B cell (primary cell): ENCODE results near the gene PPP2R5C. TPM values are rescaled to one million over a fixed set of nuclear protein-coding genes. Genes with fewer than 3 reads are reported as not detected.
A peak's percentile ranks its signal among the peaks of the same experiment; 100 is the strongest.

Source experiments
- ATAC-seq: fragments of 200-7000 bp; cut with Tn5 transposase; one replicate; pipeline ENCODE4 v1.10.0; 2021; ENCODE audit warnings: low read depth, mild to moderate bottlenecking, moderate number of reproducible peaks, moderate library complexity
- CTCF ChIA-PET: fragments of 350-600 bp; sonication (Branson Sonifier 250); formaldehyde crosslinking; loops from one replicate; lab custom pipeline; 2021; ENCODE audit warnings: antibody characterized with exemption, inconsistent platforms; lab: Charles Lee
- POLR2A ChIA-PET: fragments of 350-600 bp; sonication (Branson Sonifier 250); formaldehyde crosslinking; loops from one replicate; lab custom pipeline; 2021; ENCODE audit warnings: antibody characterized with exemption; lab: Charles Lee
- DNase-seq: peaks from one replicate; pipeline ENCODE4 v3.0.0; 2013
- H2AFZ ChIP-seq: 2 replicates; pipeline ENCODE4 v1.6.1; 2012; ENCODE audit warnings: mild to moderate bottlenecking, low read depth, low read length; ENCODE audit not compliant: insufficient read depth, poor library complexity, severe bottlenecking
- H3K27ac ChIP-seq, 2 donors: 1 replicate in 1 of 2; 2 replicates in 1 of 2; pipeline ENCODE4 v1.5.1; 2012 to 2013; ENCODE audit warnings: low read length in 2 of 2, mild to moderate bottlenecking in 2 of 2, moderate library complexity in 1 of 2
- H3K27me3 ChIP-seq, 4 experiments: fragments of 200-600 bp in 1 of 4; sonication (generic) in 1 of 4; replicated peaks in 1 of 4; 1 replicate in 2 of 4; 2 replicates in 2 of 4; pipeline versions ENCODE4 v1.6.1 to v1.7.0; 2013 to 2016; ENCODE audit warnings: low read length in 3 of 4, mild to moderate bottlenecking in 2 of 4, mixed read lengths in 1 of 4, moderate library complexity in 1 of 4; ENCODE audit not compliant: insufficient read depth in 4 of 4, control insufficient read depth in 3 of 4; ENCODE audit errors: control extremely low read depth in 1 of 4
- H3K36me3 ChIP-seq, 2 experiments: replicated peaks in 1 of 2; 1 replicate in 1 of 2; 2 replicates in 1 of 2; pipeline versions ENCODE4 v1.6.1 to v1.7.1; 2013; ENCODE audit warnings: low read length in 1 of 2; ENCODE audit not compliant: insufficient read depth in 2 of 2, control insufficient read depth in 1 of 2; ENCODE audit errors: control extremely low read depth in 1 of 2, extremely low read depth in 1 of 2
- H3K4me1 ChIP-seq, 2 donors: fragments of 200-600 bp in 1 of 2; sonication (generic) in 1 of 2; 1 replicate in 1 of 2; 2 replicates in 1 of 2; pipeline versions ENCODE4 v1.5.1 to v1.6.1; 2013 to 2017; ENCODE audit warnings: low read length in 2 of 2; ENCODE audit not compliant: control insufficient read depth in 2 of 2, insufficient read depth in 2 of 2
- H3K4me2 ChIP-seq: replicated peaks from 2 replicates; pipeline ENCODE3; 2012; ENCODE audit warnings: mild to moderate bottlenecking, low read depth, low read length; ENCODE audit not compliant: poor library complexity, severe bottlenecking
- H3K4me3 ChIP-seq, 5 experiments: fragments of 200-600 bp in 1 of 5; sonication (generic) in 1 of 5; 1 replicate in 3 of 5; 2 replicates in 2 of 5; pipeline versions ENCODE4 v1.5.1 to v1.7.0; 2011 to 2016; ENCODE audit warnings: low read length in 4 of 5, mild to moderate bottlenecking in 4 of 5, low read depth in 2 of 5, control low read depth in 1 of 5, moderate library complexity in 1 of 5; ENCODE audit not compliant: insufficient read depth in 1 of 5; ENCODE audit errors: control extremely low read depth in 1 of 5, extremely low read depth in 1 of 5
- H3K79me2 ChIP-seq: fragments of 200-600 bp; sonication (generic); one replicate; pipeline ENCODE4 v1.6.0; 2016; ENCODE audit warnings: low read length; ENCODE audit not compliant: control insufficient read depth, insufficient read depth
- H3K9ac ChIP-seq: fragments of 200-600 bp; sonication (generic); 2 replicates; pipeline ENCODE4 v1.6.1; 2017; ENCODE audit warnings: mild to moderate bottlenecking, low read length, moderate library complexity
- H3K9me3 ChIP-seq, 3 donors: one replicate each; pipeline versions ENCODE4 v1.6.1 to v1.7.1; 2013; ENCODE audit warnings: low read length in 2 of 3; ENCODE audit not compliant: control insufficient read depth in 2 of 3, insufficient read depth in 1 of 3; ENCODE audit errors: control extremely low read depth in 1 of 3
- H4K20me1 ChIP-seq: 2 replicates; pipeline ENCODE4 v1.6.0; 2012; ENCODE audit warnings: mild to moderate bottlenecking, low read length; ENCODE audit not compliant: insufficient read depth, control insufficient read depth, poor library complexity, severe bottlenecking
- H3K27ac Mint-ChIP-seq: one replicate; pipeline ENCODE4 v1.8.0; 2021; ENCODE audit warnings: mixed read lengths
- H3K27me3 Mint-ChIP-seq: one replicate; pipeline ENCODE4 v1.8.0; 2021; ENCODE audit warnings: mixed read lengths
- H3K4me1 Mint-ChIP-seq: one replicate; pipeline ENCODE4 v1.8.0; 2021; ENCODE audit warnings: mixed read lengths
- H3K4me3 Mint-ChIP-seq: one replicate; pipeline ENCODE4 v1.8.0; 2021; ENCODE audit warnings: mixed read lengths
- H3K9me3 Mint-ChIP-seq: one replicate; pipeline ENCODE4 v1.8.0; 2022; ENCODE audit warnings: mixed read lengths; ENCODE audit not compliant: insufficient read depth
- EZH2 ChIP-seq: IDR thresholded peaks from 2 replicates; pipeline ENCODE4 v1.6.1; 2012; ENCODE audit warnings: borderline replicate concordance, low read depth, mild to moderate bottlenecking, moderate library complexity, low read length; ENCODE audit not compliant: insufficient read depth, poor library complexity, severe bottlenecking
- WGBS: methylation state at CpG from one replicate; pipeline ENCODE4 v1.1.5; 2013; ENCODE audit warnings: missing lambda C conversion rate; ENCODE audit not compliant: insufficient coverage; 5-methylcytosine and 5-hydroxymethylcytosine counted together
- intact Hi-C: fragments of 100-400 bp; cut with micrococcal nuclease; formaldehyde crosslinking; loops from one replicate; pipeline ENCODE4 v1.10.0; 2022
- polyA plus RNA-seq: library from polyadenylated mRNA; depleted of rRNA; stranded (reverse); fragments of >200 nt; gene quantifications from 2 replicates; pipeline ENCODE4 v1.2.3, GENCODE V29; 2012
- total RNA-seq, 2 donors: library from RNA; stranded (reverse); fragments of 120-200 nt in 1 of 2; gene quantifications; 1 replicate in 1 of 2; 2 replicates in 1 of 2; pipeline versions ENCODE4 v1.2.3 to v1.2.4, GENCODE V29; 2013 to 2022
- TF ChIP-seq, protein P1 (sequence below): fragments of 200-600 bp; IDR thresholded peaks from one replicate; pipeline ENCODE4 v1.8.0; 2022; ENCODE audit warnings: antibody characterized with exemption, mild to moderate bottlenecking

Gene PPP2R5C
- total and polyA plus RNA-seq, 2 donors (not counting 1 experiment from before 2014, with no cell fraction given) = 91.7 to 330 TPM

DNA sequence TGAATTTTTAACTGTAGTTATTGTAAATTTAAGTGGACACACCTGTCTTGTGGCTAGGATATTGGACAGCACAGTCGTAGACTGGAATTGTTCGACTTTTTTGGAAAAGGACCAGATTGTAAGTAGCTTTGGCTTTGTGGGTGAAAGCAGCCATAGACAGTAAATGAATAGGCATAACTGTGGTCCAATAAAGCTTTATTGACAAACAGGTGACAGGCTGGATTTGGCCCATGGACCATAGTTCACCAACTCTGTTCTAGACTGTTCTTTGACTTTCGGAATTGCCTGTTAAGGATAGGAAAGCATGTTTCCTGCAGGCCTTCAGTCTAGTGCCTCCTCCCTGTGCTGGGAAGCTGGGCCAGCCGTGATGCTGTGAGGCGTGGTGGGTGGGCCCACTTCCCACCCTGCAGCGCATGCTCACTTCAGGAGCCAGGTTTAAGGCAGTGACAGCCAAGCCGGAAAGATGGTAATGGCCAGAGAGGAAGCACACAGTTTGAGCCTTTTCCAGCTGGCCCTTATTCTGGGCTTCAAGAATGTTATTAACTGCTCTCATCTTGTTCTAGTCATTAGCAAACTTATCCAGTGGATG is 51.8 kb downstream of the PPP2R5C start:
- intact Hi-C loops = no loop called here
- Histone ChIP-seq H3K4me2 (peak overlapping the region; percentile 31), H3K4me3 (no peak overlapping the region), H3K9me3 (no peaks in the 10 kb centered on the region), H2AFZ (no peak overlapping the region), H3K27me3 (no peaks in the 10 kb centered on the region), H3K79me2 (peaks cover 84% of the 10 kb centered on the region), H4K20me1 (peaks cover 15% of the 10 kb centered on the region), H3K4me1 (peaks cover 53% of the 10 kb centered on the region in 2 donors), H3K9ac (no peak overlapping the region), H3K27ac (peak overlapping the region in 1 of 2 donors; percentile 63), H3K36me3 (peaks cover 0 to 43% of the 10 kb centered on the region in 2 experiments)
- Mint-ChIP-seq H3K4me3 (peak overlapping the region; percentile 12), H3K27me3 (no peaks in the 10 kb centered on the region), H3K4me1 (peaks cover 65% of the 10 kb centered on the region), H3K27ac (peak overlapping the region; percentile 41), H3K9me3 (no peaks in the 10 kb centered on the region)
- 88% methylated on average over 6 of the region's 7 CpGs for WGBS
- ATAC-seq (no peak), DNase-seq (no peak)
- ChIA-PET POLR2A (interaction anchor here (8.5 kb wide), 1 partner anchor 12 kb away, joined by 90 read pairs; no protein-coding TSS in a partner anchor), CTCF (interaction anchor here (0.6 to 6.4 kb wide), 6 partner anchors 11 to 284 kb away, joined by 3 to 53 read pairs (median 4); no protein-coding TSS in a partner anchor)
- TF ChIP-seq, protein P1, sequence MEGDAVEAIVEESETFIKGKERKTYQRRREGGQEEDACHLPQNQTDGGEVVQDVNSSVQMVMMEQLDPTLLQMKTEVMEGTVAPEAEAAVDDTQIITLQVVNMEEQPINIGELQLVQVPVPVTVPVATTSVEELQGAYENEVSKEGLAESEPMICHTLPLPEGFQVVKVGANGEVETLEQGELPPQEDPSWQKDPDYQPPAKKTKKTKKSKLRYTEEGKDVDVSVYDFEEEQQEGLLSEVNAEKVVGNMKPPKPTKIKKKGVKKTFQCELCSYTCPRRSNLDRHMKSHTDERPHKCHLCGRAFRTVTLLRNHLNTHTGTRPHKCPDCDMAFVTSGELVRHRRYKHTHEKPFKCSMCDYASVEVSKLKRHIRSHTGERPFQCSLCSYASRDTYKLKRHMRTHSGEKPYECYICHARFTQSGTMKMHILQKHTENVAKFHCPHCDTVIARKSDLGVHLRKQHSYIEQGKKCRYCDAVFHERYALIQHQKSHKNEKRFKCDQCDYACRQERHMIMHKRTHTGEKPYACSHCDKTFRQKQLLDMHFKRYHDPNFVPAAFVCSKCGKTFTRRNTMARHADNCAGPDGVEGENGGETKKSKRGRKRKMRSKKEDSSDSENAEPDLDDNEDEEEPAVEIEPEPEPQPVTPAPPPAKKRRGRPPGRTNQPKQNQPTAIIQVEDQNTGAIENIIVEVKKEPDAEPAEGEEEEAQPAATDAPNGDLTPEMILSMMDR = no peak
- no peak for TF ChIP-seq EZH2

GRCh38 chr14:101813833-101814232 is 52.3 kb downstream of the PPP2R5C start:
- Mint-ChIP-seq H3K4me1 (peaks cover 69% of the 10 kb centered on the region), H3K4me3 (peak overlapping the region; percentile 44), H3K9me3 (no peaks in the 10 kb centered on the region), H3K27me3 (no peaks in the 10 kb centered on the region), H3K27ac (peak overlapping the region; percentile 51)
- ChIA-PET POLR2A (interaction anchor here (0.5 to 8.5 kb wide), 2 partner anchors 11 to 278 kb away, joined by 4 to 90 read pairs; no protein-coding TSS in a partner anchor), CTCF (interaction anchor here (0.6 to 6.4 kb wide), 6 partner anchors 10 to 283 kb away, joined by 3 to 53 read pairs (median 4); no protein-coding TSS in a partner anchor)
- Histone ChIP-seq H3K4me1 (peaks cover 58 to 59% of the 10 kb centered on the region in 2 donors), H4K20me1 (peaks cover 15% of the 10 kb centered on the region), H3K27ac (peak overlapping the region in 1 of 2 donors; percentile 63), H3K79me2 (peaks cover 84% of the 10 kb centered on the region), H2AFZ (no peak overlapping the region), H3K4me3 (no peak overlapping the region), H3K36me3 (peaks cover 0 to 43% of the 10 kb centered on the region in 2 experiments), H3K9me3 (no peaks in the 10 kb centered on the region), H3K9ac (no peak overlapping the region), H3K27me3 (no peaks in the 10 kb centered on the region), H3K4me2 (peak overlapping the region; percentile 31)
- TF ChIP-seq EZH2 = no peak
- TF ChIP-seq, protein P1 = no peak
- intact Hi-C loops = no loop called here
- no CpG with 5 or more reads among the region's 1 CpG for WGBS
- no peak for DNase-seq
- no peak for ATAC-seq
